ENCODE data around the gene THRA. TPM values are rescaled to one million over a fixed set of nuclear protein-coding genes. Genes with fewer than 3 reads are reported as not detected.

THRA gene
- total and polyA plus RNA-seq, 2 of the 8 experiments (the other 6 are each of a cell fraction or from before 2014, with no cell fraction given), result 6.4 to 10.2 TPM

DNA sequence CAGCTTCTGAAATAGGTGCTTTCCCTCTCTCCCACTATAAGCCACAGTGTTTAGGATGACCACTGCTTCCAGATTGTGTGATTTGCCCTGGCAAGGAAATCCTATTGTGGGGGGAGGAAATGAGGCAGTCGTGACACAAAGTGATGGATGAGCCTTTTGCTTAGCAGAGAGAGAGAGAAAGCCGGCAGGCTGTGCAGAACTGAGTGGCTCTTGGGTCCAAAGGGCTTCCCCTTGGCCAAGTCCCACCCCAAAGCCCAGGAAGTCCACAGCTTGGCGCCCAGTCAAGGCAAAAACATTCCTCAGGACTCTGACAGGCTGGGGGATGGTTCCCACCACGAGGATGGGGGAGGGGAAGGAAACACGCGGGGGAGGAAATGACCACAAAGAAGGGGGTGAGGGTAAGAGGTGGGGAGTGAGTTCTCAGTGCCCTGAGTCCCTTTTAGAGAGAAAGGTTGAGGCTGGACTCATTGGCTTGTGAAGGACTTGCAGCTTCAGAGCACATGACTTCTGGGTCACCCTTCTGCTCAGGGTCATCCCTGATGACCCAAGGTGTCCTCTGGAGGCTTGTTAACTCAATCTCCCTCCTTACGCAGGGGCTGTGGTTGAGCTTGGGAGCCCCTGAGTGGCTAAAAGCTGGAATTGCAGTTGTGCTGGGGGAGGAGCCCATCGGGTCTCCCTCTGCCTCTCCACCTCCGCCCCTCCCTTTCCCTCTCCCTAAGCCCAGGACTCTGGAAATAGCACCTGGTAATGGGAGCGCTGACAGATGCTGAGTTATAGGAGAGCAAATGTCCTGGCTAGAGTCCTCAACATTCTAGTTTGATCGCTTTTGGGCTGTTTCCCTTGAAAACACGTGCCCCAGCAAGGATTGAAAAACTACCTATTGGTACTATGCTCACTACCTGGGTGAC is 48.7 kb downstream of the THRA start:
- peak overlapping the region; percentile 70 for H4K91ac ChIP-seq (replicated peaks; ENCODE audit: insufficient read length, low read length)
- CTCF ChIA-PET (ENCODE audit: partially characterized antibody), result interaction anchor here (0.7 to 8.9 kb wide), 25 partner anchors 9 to 1892 kb away, joined by 3 to 135 read pairs (median 20); partner anchors contain the start of genes CASC3, CSF3, MED24 and MSL1
- peak overlapping the region; percentile 36; the same call in 1 of the 2 replicates for H3K27ac ChIP-seq (ENCODE audit: low read depth, low read length)
- peaks cover 0 to 16% (median 11%) of the 10 kb centered on the region in 4 experiments; a peak in 6 of 7 replicates for H3K27me3 ChIP-seq (replicated peaks in 1 of 4; ENCODE audit: control insufficient read depth in 3 of 4, extremely low read depth in 1 of 4, insufficient read depth in 3 of 4, low read length in 3 of 4)
- peak overlapping the region in 1 of 4 experiments; percentile 20; a peak in 1 of 7 replicates for H3K9ac ChIP-seq (replicated peaks in 1 of 4; ENCODE audit: extremely low read depth in 1 of 4, low read depth in 3 of 4, low read length in 3 of 4)
- no peak overlapping the region for H2BK20ac ChIP-seq (ENCODE audit: low read length)
- H3K18ac ChIP-seq (ENCODE audit: extremely low read depth, low read length), result peak overlapping the region; percentile 93
- 11% methylated on average over 10 of the region's 12 CpGs; no CpG with 5 or more reads in 1 of the 2 experiments for WGBS, 2 experiments (ENCODE audit: extremely low coverage in 1 of 2, insufficient coverage in 1 of 2, insufficient read length in 1 of 2, insufficient replicate concordance in 2 of 2, low coverage in 1 of 2, low lambda C conversion rate in 2 of 2, missing lambda C conversion rate in 1 of 2)
- H2BK120ac ChIP-seq (replicated peaks; ENCODE audit: low read depth, low read length), result peak overlapping the region; percentile 5
- peak overlapping the region; percentile 91; the same call in 1 of the 2 replicates for H2BK12ac ChIP-seq (ENCODE audit: low read depth, low read length)
- no peak overlapping the region for H3K4me3 ChIP-seq (ENCODE audit: extremely low read depth in 1 of 4, insufficient read depth in 2 of 4, low read depth in 3 of 4, low read length in 4 of 4)
- no peaks in the 10 kb centered on the region for H3K23me2 ChIP-seq (ENCODE audit: low read depth, low read length)
- H4K8ac ChIP-seq (ENCODE audit: extremely low read depth, insufficient read depth, low read length), result no peak overlapping the region
- H3K23ac ChIP-seq (ENCODE audit: insufficient read length), result no peak overlapping the region
- FAIRE-seq (peak; percentile 42), DNase-seq (ENCODE audit: low read depth in 1 of 2, low spot score in 2 of 2) (peak in 1 of 2 experiments; percentile 86)
- H3K4me2 ChIP-seq (ENCODE audit: insufficient read depth in 1 of 2, low read depth in 2 of 2, low read length in 2 of 2), result peak overlapping the region; percentile 34 to 58
- H4K20me1 ChIP-seq (replicated peaks in 1 of 2; ENCODE audit: control insufficient read depth in 1 of 2, insufficient read depth in 2 of 2, low read length in 2 of 2), result no peaks in the 10 kb centered on the region
- no peak overlapping the region for H3K56ac ChIP-seq (replicated peaks; ENCODE audit: insufficient read length, low read depth, low read length)
- H3K4me1 ChIP-seq (replicated peaks in 1 of 4; ENCODE audit: control insufficient read depth in 3 of 4, insufficient read depth in 4 of 4, low read length in 3 of 4), result peaks cover 38 to 50% (median 42%) of the 10 kb centered on the region in 4 experiments
- peak overlapping the region; percentile 54; the same call in 1 of the 2 replicates for H2BK5ac ChIP-seq (ENCODE audit: low read depth, low read length)
- no peak overlapping the region for H2BK15ac ChIP-seq (ENCODE audit: low read length)
- H3K79me1 ChIP-seq (ENCODE audit: low read depth, low read length), result no peaks in the 10 kb centered on the region
- H3K36me3 ChIP-seq (ENCODE audit: control insufficient read depth in 2 of 4, insufficient read depth in 4 of 4, low read length in 3 of 4), result no peaks in the 10 kb centered on the region
- 0 out of 2 replicates have a peak overlapping the region, but pooled peaks have one; percentile 26 for H2AK5ac ChIP-seq (ENCODE audit: low read depth, low read length)
- peak overlapping the region; percentile 13 for H4K5ac ChIP-seq (ENCODE audit: insufficient read length, low read depth, low read length)
- peak overlapping the region; percentile 20 for H3K4ac ChIP-seq (replicated peaks; ENCODE audit: insufficient read length, low read depth, low read length)
- no peak overlapping the region for H2AFZ ChIP-seq (ENCODE audit: low read length)
- no peak overlapping the region for H3K14ac ChIP-seq (ENCODE audit: insufficient read length)
- H3K79me2 ChIP-seq (ENCODE audit: control insufficient read depth in 1 of 2, insufficient read depth in 2 of 2, low read length in 2 of 2), result no peaks in the 10 kb centered on the region
- no peaks in the 10 kb centered on the region for H3K9me3 ChIP-seq (ENCODE audit: insufficient read depth in 2 of 2, low read depth in 1 of 2, low read length in 1 of 2)
- POLR2A ChIA-PET (ENCODE audit: partially characterized antibody), result interaction anchor here (0.6 to 16.7 kb wide), 9 partner anchors 12 to 196 kb away, joined by 3 to 399 read pairs (median 4); partner anchors contain the start of genes CASC3, MSL1, NR1D1 and WIPF2
- TF ChIP-seq BCL11A (IDR thresholded peaks at IDR 0.05; ENCODE audit: low read depth in 2 of 2, low read length in 2 of 2), result no peak
- no peak; a peak in 1 of 4 replicates for TF ChIP-seq SIN3A (conservative IDR thresholded peaks at IDR 0.05 in 1 of 2, IDR thresholded peaks at IDR 0.05 in 1 of 2; ENCODE audit: low read depth in 1 of 2, low read length in 2 of 2)
- TF ChIP-seq SP4 (IDR thresholded peaks at IDR 0.05; ENCODE audit: low read length), result no peak
- peak in 1 of 2 experiments; percentile 56; a peak in 2 of 3 replicates for TF ChIP-seq POLR2A (IDR thresholded peaks at IDR 0.05; ENCODE audit: control extremely low read depth in 1 of 2, low read depth in 2 of 2, low read length in 2 of 2)
- no peak for TF ChIP-seq KDM4A (IDR thresholded peaks at IDR 0.05; ENCODE audit: low read depth, low read length, severe bottlenecking)
- no peak for TF ChIP-seq CREB1 (IDR thresholded peaks at IDR 0.05)
- no peak for TF ChIP-seq GTF2F1 (IDR thresholded peaks at IDR 0.05; ENCODE audit: borderline replicate concordance, low read depth, low read length)
- TF ChIP-seq KDM5A (IDR thresholded peaks at IDR 0.05; ENCODE audit: low read length), result no peak

Measured in H1 (cell line).